H9 (cell line): ENCODE results near the gene TMEM69. TPM values are rescaled to one million over a fixed set of nuclear protein-coding genes. Genes with fewer than 3 reads are reported as not detected.

ENCODE experiments used
- DNase-seq: peaks from one replicate; pipeline ENCODE4 v3.0.0-alpha.2; 2017
- H2AFZ ChIP-seq: one replicate; pipeline ENCODE4 v1.6.1; 2013; ENCODE audit warnings: mild to moderate bottlenecking, low read length, control low read depth, moderate library complexity
- H2AK5ac ChIP-seq: 2 replicates; pipeline ENCODE4 v1.6.1; 2013; ENCODE audit warnings: low read length, control low read depth, mixed read lengths; ENCODE audit not compliant: insufficient read length
- H2BK120ac ChIP-seq: one replicate; pipeline ENCODE4 v1.6.1; 2013; ENCODE audit warnings: low read depth, mild to moderate bottlenecking, low read length, control low read depth, inconsistent platforms; ENCODE audit not compliant: poor library complexity, severe bottlenecking
- H2BK12ac ChIP-seq: 2 replicates; pipeline ENCODE4 v1.6.1; 2013; ENCODE audit warnings: low read length, control low read depth, mixed read lengths, low read depth; ENCODE audit not compliant: insufficient read length
- H2BK15ac ChIP-seq: 2 replicates; pipeline ENCODE4 v1.6.1; 2013; ENCODE audit warnings: low read depth, low read length, control low read depth
- H2BK20ac ChIP-seq: one replicate; pipeline ENCODE4 v1.6.1; 2013; ENCODE audit warnings: low read depth, mild to moderate bottlenecking, low read length, control low read depth, inconsistent platforms; ENCODE audit not compliant: poor library complexity, severe bottlenecking
- H2BK5ac ChIP-seq: 2 replicates; pipeline ENCODE4 v1.6.1; 2013; ENCODE audit warnings: low read length, control low read depth, mixed read lengths; ENCODE audit not compliant: insufficient read length
- H3K14ac ChIP-seq: 2 replicates; pipeline ENCODE4 v1.6.1; 2013; ENCODE audit warnings: low read length, control low read depth; ENCODE audit not compliant: insufficient read depth
- H3K18ac ChIP-seq: 2 replicates; pipeline ENCODE4 v1.6.1; 2013; ENCODE audit warnings: low read depth, mild to moderate bottlenecking, mixed read lengths, low read length, control low read depth; ENCODE audit not compliant: insufficient read length
- H3K23ac ChIP-seq: 2 replicates; pipeline ENCODE4 v1.6.1; 2013; ENCODE audit warnings: low read length, control low read depth, mixed read lengths, low read depth; ENCODE audit not compliant: insufficient read length
- H3K23me2 ChIP-seq: 2 replicates; pipeline ENCODE4 v1.6.1; 2013; ENCODE audit warnings: low read depth, mild to moderate bottlenecking, mixed read lengths, low read length, control low read depth; ENCODE audit not compliant: insufficient read length, poor library complexity, severe bottlenecking
- H3K27ac ChIP-seq: 2 replicates; pipeline ENCODE4 v1.5.1; 2013; ENCODE audit warnings: low read length, control low read depth, mixed read lengths, low read depth; ENCODE audit not compliant: insufficient read length
- H3K27me3 ChIP-seq: 2 replicates; pipeline ENCODE4 v1.6.1; 2013; ENCODE audit warnings: low read length, control low read depth, inconsistent platforms; ENCODE audit not compliant: insufficient read depth
- H3K4ac ChIP-seq: 2 replicates; pipeline ENCODE4 v1.6.1; 2013; ENCODE audit warnings: low read depth, mild to moderate bottlenecking, control low read depth, inconsistent platforms, low read length, moderate library complexity
- H3K4me1 ChIP-seq: 2 replicates; pipeline ENCODE4 v1.6.1; 2013; ENCODE audit warnings: low read length, control low read depth, inconsistent platforms; ENCODE audit not compliant: insufficient read depth
- H3K4me2 ChIP-seq: 2 replicates; pipeline ENCODE4 v1.6.1; 2013; ENCODE audit warnings: low read length, control low read depth, mixed read lengths; ENCODE audit not compliant: insufficient read length, insufficient read depth
- H3K56ac ChIP-seq: 2 replicates; pipeline ENCODE4 v1.6.1; 2013; ENCODE audit warnings: low read depth, mild to moderate bottlenecking, mixed read lengths, low read length, control low read depth; ENCODE audit not compliant: insufficient read length
- H3K79me1 ChIP-seq: 2 replicates; pipeline ENCODE4 v1.6.1; 2013; ENCODE audit warnings: low read depth, mild to moderate bottlenecking, moderate library complexity, low read length, control low read depth, inconsistent platforms; ENCODE audit not compliant: insufficient read depth, poor library complexity, severe bottlenecking
- H3K79me2 ChIP-seq: 2 replicates; pipeline ENCODE4 v1.6.1; 2013; ENCODE audit warnings: low read length, control low read depth, inconsistent platforms; ENCODE audit not compliant: insufficient read depth
- H3K9ac ChIP-seq: 2 replicates; pipeline ENCODE4 v1.6.1; 2013; ENCODE audit warnings: low read length, control low read depth, mixed read lengths; ENCODE audit not compliant: insufficient read length; ENCODE audit errors: extremely low read depth
- H3K9me3 ChIP-seq: one replicate; pipeline ENCODE4 v1.6.1; 2013; ENCODE audit warnings: low read depth, low read length, inconsistent platforms; ENCODE audit not compliant: control insufficient read depth
- H3T11ph ChIP-seq: one replicate; pipeline ENCODE4 v1.6.1; 2013; ENCODE audit warnings: mild to moderate bottlenecking, low read length, control low read depth, inconsistent platforms
- H4K20me1 ChIP-seq: one replicate; pipeline ENCODE4 v1.6.1; 2013; ENCODE audit not compliant: control insufficient read depth, insufficient read length, insufficient read depth
- H4K5ac ChIP-seq: 2 replicates; pipeline ENCODE4 v1.6.1; 2013; ENCODE audit warnings: low read depth, mild to moderate bottlenecking, mixed read lengths, low read length, control low read depth; ENCODE audit not compliant: insufficient read length
- H4K8ac ChIP-seq: replicated peaks from 2 replicates; pipeline ENCODE4 v1.6.1; 2013; ENCODE audit warnings: low read length, control low read depth, mixed read lengths, low read depth; ENCODE audit not compliant: insufficient read length
- H4K91ac ChIP-seq: 2 replicates; pipeline ENCODE4 v1.6.1; 2013; ENCODE audit warnings: low read depth, mild to moderate bottlenecking, moderate library complexity, mixed read lengths, low read length, control low read depth; ENCODE audit not compliant: insufficient read length
- H3K27ac Mint-ChIP-seq, 3 experiments: 2 replicates in 2 of 3; 3 replicates in 1 of 3; pipeline ENCODE4 v1.8.0; 2020 to 2021; ENCODE audit warnings: mixed read lengths in 3 of 3, mild to moderate bottlenecking in 1 of 3, moderate library complexity in 1 of 3
- H3K27me3 Mint-ChIP-seq: 2 replicates; pipeline ENCODE4 v1.8.0; 2021; ENCODE audit warnings: low read depth, mild to moderate bottlenecking, moderate library complexity, mixed read lengths
- H3K36me3 Mint-ChIP-seq, 3 experiments: 2 replicates in 2 of 3; 3 replicates in 1 of 3; pipeline ENCODE4 v1.8.0; 2020 to 2021; ENCODE audit warnings: low read depth in 3 of 3, mixed read lengths in 3 of 3; ENCODE audit not compliant: insufficient read depth in 1 of 3
- H3K4me1 Mint-ChIP-seq, 2 experiments: 2 replicates each; pipeline ENCODE4 v1.8.0; 2020; ENCODE audit warnings: mixed read lengths in 2 of 2
- H3K4me3 Mint-ChIP-seq, 2 experiments: 2 replicates in 1 of 2; 3 replicates in 1 of 2; pipeline ENCODE4 v1.8.0; 2020 to 2021; ENCODE audit warnings: mild to moderate bottlenecking in 2 of 2, mixed read lengths in 2 of 2, moderate library complexity in 1 of 2
- H3K9me3 Mint-ChIP-seq, 2 experiments: 2 replicates in 1 of 2; 3 replicates in 1 of 2; pipeline ENCODE4 v1.8.0; 2020; ENCODE audit warnings: mild to moderate bottlenecking in 2 of 2, mixed read lengths in 2 of 2, moderate library complexity in 1 of 2
- CTCF ChIP-seq: fragments of 200-600 bp; sonication (generic); conservative IDR thresholded peaks from 3 replicates; pipeline ENCODE4 v1.8.0; 2021; ENCODE audit warnings: antibody characterized with exemption, mild to moderate bottlenecking
- WGBS: extraction: QIAGEN DNeasy Blood & Tissue Kit; methylation state at CpG from one replicate; pipeline ENCODE4 v1.1.7; 2013; ENCODE audit warnings: missing lambda C conversion rate, low lambda C conversion rate, mixed read lengths; ENCODE audit not compliant: insufficient read length; ENCODE audit errors: extremely low coverage; 5-methylcytosine and 5-hydroxymethylcytosine counted together
- total RNA-seq: library from RNA; stranded (reverse); gene quantifications from 2 replicates; pipeline ENCODE4 v1.2.1, GENCODE V29; 2021

Gene TMEM69
- total RNA-seq, 1 experiment from 2014 or later: 30.7 TPM

- Histone ChIP-seq H3K23ac (no peak overlapping the region), H2BK5ac (no peak overlapping the region), H2BK20ac (no peak overlapping the region), H3K4me2 (no peak overlapping the region), H3K9me3 (no peaks in the 10 kb centered on the region), H3K79me2 (no peaks in the 10 kb centered on the region), H3K23me2 (no peaks in the 10 kb centered on the region), H2BK120ac (no peak overlapping the region), H2AK5ac (no peak overlapping the region), H3K14ac (no peak overlapping the region), H4K20me1 (no peaks in the 10 kb centered on the region), H2AFZ (no peak overlapping the region), H3K56ac (no peak overlapping the region), H3K4me1 (no peaks in the 10 kb centered on the region), H3K27ac (no peak overlapping the region), H4K8ac (no peak overlapping the region), H3T11ph (no peak overlapping the region), H3K4ac (no peak overlapping the region), H3K79me1 (no peaks in the 10 kb centered on the region), H3K27me3 (no peaks in the 10 kb centered on the region), H4K5ac (no peak overlapping the region), H3K9ac (no peak overlapping the region), H2BK15ac (no peak overlapping the region), H3K18ac (no peak overlapping the region), H4K91ac (no peak overlapping the region), H2BK12ac (no peak overlapping the region)
- no peak overlapping the region; a peak in 2 of 7 replicates for H3K27ac Mint-ChIP-seq
- H3K4me3 Mint-ChIP-seq: no peak overlapping the region
- H3K9me3 Mint-ChIP-seq: no peaks in the 10 kb centered on the region
- peaks cover 27 to 58% (median 53%) of the 10 kb centered on the region in 3 experiments; a peak in 6 of 7 replicates for H3K36me3 Mint-ChIP-seq
- no peak for TF ChIP-seq CTCF
- H3K4me1 Mint-ChIP-seq: no peaks in the 10 kb centered on the region
- no peaks in the 10 kb centered on the region for H3K27me3 Mint-ChIP-seq
- DNase-seq: no peak
- no CpG with 5 or more reads among the region's 5 CpGs for WGBS
These were observed 44.7 kb upstream of the TMEM69 start for GRCh38 chr1:45643321-45643720.
